Fibroblast of skin of left quadriceps (primary cell): ENCODE results near the gene CCDC106.

Experiments used
- DNase-seq, 2 experiments: peaks; one replicate each; pipeline ENCODE4 v3.0.0-alpha.2; 2013; ENCODE audit warnings: low read depth in 2 of 2

Gene CCDC106

DNA sequence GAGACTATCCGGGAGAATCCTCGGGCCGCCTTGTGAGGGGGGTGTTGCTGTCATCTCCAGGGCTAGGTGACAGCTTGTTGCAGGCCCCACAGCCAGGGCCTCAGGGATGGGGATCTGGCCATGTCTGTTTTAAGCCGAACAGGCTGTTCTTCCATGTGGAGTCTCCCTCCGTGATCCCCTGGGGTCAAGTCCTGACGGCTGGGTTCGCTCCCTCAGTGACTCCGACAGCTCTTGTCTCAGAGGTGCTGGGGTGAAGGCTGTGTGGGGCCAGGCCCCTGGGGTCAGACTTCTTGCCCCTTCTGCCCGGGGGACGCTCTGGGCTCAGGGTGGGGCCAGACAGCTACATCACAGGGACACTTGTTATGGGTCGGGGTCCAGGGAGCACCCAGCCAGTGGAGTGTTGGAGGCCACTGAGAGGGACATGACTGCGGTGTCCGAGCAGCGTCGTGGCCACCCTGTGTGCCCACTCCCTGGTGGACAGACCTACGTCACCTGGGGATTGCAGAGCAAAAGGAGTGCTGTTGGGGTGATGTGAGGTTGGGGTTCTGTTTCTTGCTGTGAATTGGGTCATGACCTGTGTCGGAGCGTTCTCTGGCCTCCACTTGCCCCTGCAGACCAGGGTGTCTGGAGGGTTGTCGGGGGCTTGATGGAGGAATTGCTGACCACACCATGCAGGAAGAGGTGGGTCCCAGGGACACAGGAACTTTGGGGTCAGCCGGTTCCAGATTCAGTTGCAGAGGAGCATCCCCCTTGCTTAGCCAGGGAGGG lies 48.5 kb downstream of the CCDC106 start:
- DNase-seq: no peak

GRCh38 chr19:55697069-55697440 lies 49.0 kb downstream of the CCDC106 start:
- no peak for DNase-seq

GRCh38 chr19:55697698-55698097 lies 49.7 kb downstream of the CCDC106 start:
- DNase-seq: no peak

- no peak for DNase-seq
Measured at GRCh38 chr19:55698256-55698655, 50.2 kb downstream of the CCDC106 start.

- DNase-seq: no peak
Measured at GRCh38 chr19:55699221-55699620, 51.2 kb downstream of the CCDC106 start.

DNA sequence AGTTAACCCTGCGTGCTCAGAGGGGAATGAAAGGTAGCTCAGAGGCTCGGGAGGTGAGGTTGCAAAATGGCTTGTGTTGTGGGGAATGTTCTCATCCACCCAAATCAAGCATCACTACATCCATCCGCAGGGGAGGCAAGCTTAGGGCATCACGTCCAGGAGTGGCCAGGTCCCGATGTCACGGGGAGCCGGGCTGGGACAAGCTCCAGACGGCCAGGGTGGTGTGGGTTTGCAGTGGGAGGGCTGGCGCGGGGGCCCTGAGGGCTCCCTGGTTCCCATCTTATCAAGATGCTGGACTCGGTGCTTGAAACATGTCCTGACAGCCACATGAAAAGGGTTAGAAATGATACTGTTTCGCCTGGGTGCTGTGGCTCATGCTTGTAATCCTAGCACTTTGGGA lies 52.8 kb downstream of the CCDC106 start:
- DNase-seq: no peak

DNA sequence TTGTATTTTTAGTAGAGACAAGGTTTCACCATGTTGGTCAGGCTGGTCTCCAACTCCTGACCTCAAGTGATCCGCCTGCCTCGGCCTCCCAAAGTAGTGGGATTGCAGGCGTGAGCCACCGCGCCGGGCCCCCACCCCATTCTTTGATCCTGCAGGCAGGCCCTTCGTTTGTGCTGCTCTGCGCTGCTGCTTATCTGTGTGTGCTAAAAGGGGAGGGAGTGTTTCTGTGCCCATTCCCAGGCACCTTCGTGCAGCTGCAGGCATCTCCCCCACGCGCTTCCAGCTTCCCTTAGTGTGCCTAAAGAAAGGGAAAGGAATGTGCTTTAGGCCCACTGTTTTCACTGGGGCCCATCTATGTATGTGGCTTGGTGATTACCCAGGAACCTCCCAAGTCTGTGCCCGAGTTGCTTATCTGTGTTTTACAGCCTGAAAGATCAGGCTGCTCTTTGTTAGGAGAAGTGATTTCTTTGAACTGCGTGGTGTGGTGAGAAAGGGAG lies 54.2 kb downstream of the CCDC106 start:
- DNase-seq: no peak
